ENCODE results near the gene SPTBN5. TPM values are rescaled to one million over a fixed set of nuclear protein-coding genes. Genes with fewer than 3 reads are reported as not detected.

SPTBN5 gene
- total RNA-seq, 1 experiment from 2014 or later = 1.2 TPM

GRCh38 chr15:41880156-41880877, 13.5 kb downstream of the SPTBN5 start (continued):
- no peak for TF ChIP-seq ARID4B (CRISPR knock-in tag; IDR thresholded peaks at IDR 0.05; ENCODE audit: borderline replicate concordance)

- Mint-ChIP-seq H3K27ac (no peak overlapping the region), H3K36me3 (no peaks in the 10 kb centered on the region), H3K4me1 (peaks cover 8% of the 10 kb centered on the region), H3K27me3 (ENCODE audit: low read depth) (peaks cover 33% of the 10 kb centered on the region), H3K4me3 (no peak overlapping the region), H3K9me3 (no peaks in the 10 kb centered on the region)
- ATAC-seq (no peak), DNase-seq (ENCODE audit: low spot score) (no peak)
- ChIA-PET CTCF (interaction anchor here (1.8 to 1.9 kb wide), 2 partner anchors 25 to 105 kb away, joined by 8 read pairs; partner anchors contain the start of gene MAPKBP1), POLR2A (no interaction called here)
- no peak for TF ChIP-seq CREM (CRISPR knock-in tag; IDR thresholded peaks at IDR 0.05)
- no peak for TF ChIP-seq ZNF281 (CRISPR knock-in tag; IDR thresholded peaks at IDR 0.05)
- TF ChIP-seq MYBL2 (CRISPR knock-in tag; IDR thresholded peaks at IDR 0.05) = no peak
- no peak for TF ChIP-seq NR1H2 (CRISPR knock-in tag; IDR thresholded peaks at IDR 0.05)
- no peak for TF ChIP-seq ZNF121 (CRISPR knock-in tag; IDR thresholded peaks at IDR 0.05)
- TF ChIP-seq ZNF671 (CRISPR knock-in tag; IDR thresholded peaks at IDR 0.05) = no peak
- TF ChIP-seq SMAD3 (CRISPR knock-in tag; IDR thresholded peaks at IDR 0.05; ENCODE audit: borderline replicate concordance) = no peak
- no peak for TF ChIP-seq HMGXB4 (CRISPR knock-in tag; IDR thresholded peaks at IDR 0.05)
- no peak for TF ChIP-seq MAX (CRISPR knock-in tag; IDR thresholded peaks at IDR 0.05)
- TF ChIP-seq CREB1 (CRISPR knock-in tag; IDR thresholded peaks at IDR 0.05) = no peak
Observed at GRCh38 chr15:41879321-41879845, 14.5 kb downstream of the SPTBN5 start.

GRCh38 chr15:41878355-41878699, 15.5 kb downstream of the SPTBN5 start:
- Mint-ChIP-seq H3K4me1 (peaks cover 8% of the 10 kb centered on the region), H3K9me3 (no peaks in the 10 kb centered on the region), H3K4me3 (no peak overlapping the region), H3K36me3 (no peaks in the 10 kb centered on the region), H3K27me3 (ENCODE audit: low read depth) (peaks cover 28% of the 10 kb centered on the region), H3K27ac (no peak overlapping the region)
- no peak for DNase-seq (ENCODE audit: low spot score)
- POLR2A ChIA-PET = no interaction called here
- CTCF ChIA-PET = interaction anchor here (0.8 to 1.8 kb wide), 3 partner anchors 25 to 106 kb away, joined by 3 to 8 read pairs (median 3); no protein-coding TSS in a partner anchor
- ATAC-seq = no peak
- TF ChIP-seq NFATC4 (CRISPR knock-in tag; IDR thresholded peaks at IDR 0.05) (no peak), RORB (CRISPR knock-in tag; IDR thresholded peaks at IDR 0.05) (no peak)
